ENCODE data around the gene GRM8.

Gene GRM8

DNA sequence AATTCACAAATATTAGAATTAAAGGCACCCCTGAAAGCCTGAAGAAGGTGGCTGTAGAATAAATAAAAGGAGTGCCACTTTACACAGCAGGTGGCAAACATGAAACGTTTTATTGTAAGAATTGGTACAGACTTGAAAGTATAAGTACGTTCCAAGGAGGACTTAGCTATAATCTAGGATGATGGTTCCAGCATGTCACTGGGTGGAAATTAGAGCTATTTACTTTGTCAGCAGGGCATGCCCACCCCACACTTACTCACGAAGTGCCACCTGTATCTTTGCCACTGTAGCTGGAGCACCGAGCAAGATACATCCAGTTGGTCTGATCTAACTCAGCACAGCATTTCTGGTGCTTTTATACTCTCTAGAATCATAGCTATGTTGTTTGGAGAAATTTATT, 97.8 kb downstream of the GRM8 start:
- DNase-seq, result no peak
- in situ Hi-C loops (cut with MboI; ENCODE audit: low pct_unique_long_range_greater_than_20kb, low sequenced_read_pairs), result no loop called here

DNA sequence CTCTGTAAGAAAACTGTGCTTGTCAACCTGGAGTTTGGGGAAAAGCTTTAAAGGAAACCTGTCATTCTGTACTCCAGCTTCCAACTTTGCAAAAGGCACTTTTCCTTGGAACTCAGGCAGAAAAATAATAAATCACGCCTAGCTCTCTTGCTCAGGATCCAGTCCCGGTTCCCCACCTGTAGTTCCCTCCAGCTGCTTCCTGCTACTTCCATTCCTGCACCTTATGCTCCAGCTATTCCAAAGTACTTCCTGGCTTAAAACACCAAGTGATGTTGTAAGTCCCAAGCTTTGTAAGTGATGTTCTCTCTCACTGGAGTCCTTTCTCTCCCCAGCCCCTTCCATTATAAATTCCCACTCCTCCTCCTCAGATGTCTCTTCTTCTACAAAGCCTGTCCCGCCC, 98.6 kb downstream of the GRM8 start:
- in situ Hi-C loops (cut with MboI; ENCODE audit: low pct_unique_long_range_greater_than_20kb, low sequenced_read_pairs), result no loop called here
- DNase-seq, result no peak

DNA sequence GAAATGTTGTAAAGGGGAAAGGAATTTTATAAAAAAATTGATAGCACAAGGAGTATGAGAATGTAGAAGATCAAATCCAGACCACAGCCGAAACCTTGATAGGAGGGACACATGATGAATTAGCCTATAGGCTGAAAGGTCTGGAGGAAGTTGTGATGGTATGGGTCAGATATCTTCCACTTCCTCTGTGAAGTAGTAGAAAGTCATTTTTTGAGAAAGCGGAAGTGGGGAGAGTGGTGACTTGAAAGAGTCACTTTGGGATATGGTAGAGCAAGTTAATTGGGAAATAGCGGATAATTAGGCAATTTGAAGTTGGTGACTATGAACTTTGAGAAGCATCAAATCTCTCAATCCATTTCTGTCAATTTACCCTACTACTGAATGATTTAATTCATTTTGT, 99.4 kb downstream of the GRM8 start:
- peak; percentile 45 for DNase-seq
- in situ Hi-C loops (cut with MboI; ENCODE audit: low pct_unique_long_range_greater_than_20kb, low sequenced_read_pairs), result no loop called here

DNA sequence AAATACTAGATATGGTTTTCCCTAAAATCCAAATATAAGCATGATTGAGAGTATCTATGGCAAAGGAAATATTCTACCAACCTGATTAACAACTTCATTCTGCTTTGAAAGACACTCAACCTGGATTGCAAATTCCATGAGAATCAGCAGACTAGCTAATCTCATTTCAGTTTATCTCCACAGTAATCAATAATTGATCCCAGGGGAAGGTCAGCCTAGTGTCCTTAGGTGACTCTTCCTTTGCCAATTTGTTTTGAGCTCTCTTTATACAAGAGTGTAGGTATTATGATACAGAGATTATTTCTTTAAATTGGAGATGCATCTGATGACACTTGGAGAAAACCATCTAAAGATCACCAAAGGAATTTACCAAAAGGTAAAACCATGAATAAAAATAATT, 100.3 kb downstream of the GRM8 start:
- no peak for DNase-seq
- in situ Hi-C loops (cut with MboI; ENCODE audit: low pct_unique_long_range_greater_than_20kb, low sequenced_read_pairs), result no loop called here

DNA sequence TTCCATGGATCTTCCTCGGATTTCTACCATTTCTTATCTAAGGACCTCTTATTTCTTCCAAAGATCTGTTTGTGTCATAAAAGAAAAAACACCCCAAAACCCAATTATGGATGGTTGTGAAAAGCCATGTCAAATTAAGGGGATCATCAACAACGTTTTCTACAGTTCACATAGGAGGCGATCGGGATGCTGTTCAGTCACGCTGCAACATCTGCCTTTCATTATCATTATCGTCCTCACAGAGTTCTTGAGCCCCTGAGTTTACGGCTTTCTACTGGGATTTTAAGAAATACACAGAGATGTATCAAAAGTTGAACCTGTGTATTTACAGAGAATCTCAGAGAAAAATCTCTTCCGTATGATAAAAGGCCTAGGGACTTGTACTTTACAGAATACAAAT, 101.4 kb downstream of the GRM8 start:
- in situ Hi-C loops (cut with MboI; ENCODE audit: low pct_unique_long_range_greater_than_20kb, low sequenced_read_pairs), result no loop called here
- DNase-seq, result no peak

DNA sequence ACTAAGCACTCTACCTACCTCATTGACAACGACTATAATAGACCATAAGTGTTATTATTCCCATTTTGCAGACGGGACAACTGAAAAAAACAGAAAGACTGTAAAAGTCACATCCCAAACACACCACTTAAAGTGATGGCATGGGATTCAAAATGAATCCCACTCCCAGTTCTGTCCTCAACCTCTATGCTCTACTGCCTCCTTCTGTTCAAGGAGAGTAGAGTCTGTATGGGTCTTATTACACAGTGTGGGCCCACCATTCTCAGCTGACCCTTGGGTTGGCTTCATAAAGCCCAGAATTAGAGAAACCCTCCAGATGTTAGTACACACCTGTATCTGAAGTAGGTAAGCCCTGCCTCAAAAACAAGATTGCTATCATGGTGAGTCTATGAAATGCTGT, 102.2 kb downstream of the GRM8 start:
- no peak for DNase-seq
- in situ Hi-C loops (cut with MboI; ENCODE audit: low pct_unique_long_range_greater_than_20kb, low sequenced_read_pairs), result no loop called here

DNA sequence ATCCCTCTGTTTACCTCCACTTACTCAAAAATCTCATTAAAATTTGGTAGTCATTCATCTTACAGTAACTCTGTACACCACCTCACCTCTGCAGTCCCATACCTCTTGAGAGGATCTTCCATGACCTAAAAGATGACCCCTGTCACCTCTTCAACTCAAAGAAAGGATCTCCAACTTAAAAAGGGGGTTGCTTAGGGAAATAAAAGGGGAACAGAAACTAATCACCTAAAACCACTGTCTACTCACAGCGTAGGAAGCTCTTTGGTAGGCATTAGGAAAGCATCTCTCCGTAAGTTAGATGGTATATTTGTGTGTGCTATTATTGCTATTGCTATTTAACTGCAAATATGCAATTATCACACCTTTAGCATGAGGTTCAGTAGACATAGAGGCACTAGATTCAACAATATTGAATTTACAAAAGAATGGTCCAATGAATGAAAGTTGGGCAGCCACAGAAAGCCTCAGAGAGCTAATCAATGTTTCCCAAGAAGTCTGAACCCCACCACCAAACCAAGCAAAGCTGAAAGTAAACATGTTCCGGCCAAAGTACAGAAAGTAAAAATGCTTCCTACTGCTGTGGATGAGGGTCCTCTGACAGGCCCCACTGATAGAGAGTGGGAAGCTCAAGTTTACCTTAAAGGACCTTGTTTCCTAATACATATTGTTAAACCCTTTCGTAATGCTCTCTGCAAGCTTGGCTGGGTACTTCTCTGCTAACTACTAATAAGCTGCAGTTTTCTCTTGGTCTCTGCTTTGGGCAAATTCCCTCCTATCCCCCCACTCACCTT, 105.8 kb downstream of the GRM8 start:
- in situ Hi-C loops (cut with MboI; ENCODE audit: low pct_unique_long_range_greater_than_20kb, low sequenced_read_pairs), result no loop called here
- DNase-seq, result no peak

DNA sequence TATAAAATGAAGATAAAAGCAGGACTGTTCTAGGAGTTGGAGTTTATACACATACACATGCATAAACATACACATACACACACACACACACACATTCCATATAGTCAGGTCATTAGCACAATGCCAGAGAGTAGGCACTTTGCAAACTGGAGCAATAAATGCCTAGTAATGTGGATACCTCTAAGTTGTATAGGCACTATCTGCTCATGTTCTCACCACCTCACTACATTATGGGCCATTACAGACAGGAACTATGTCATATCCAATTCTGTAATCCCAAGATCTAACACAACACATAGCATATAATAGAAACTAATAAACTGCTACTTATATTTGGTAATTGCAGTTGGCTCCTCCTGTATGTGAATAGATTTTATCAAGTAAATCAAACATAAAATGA, 115.6 kb downstream of the GRM8 start:
- in situ Hi-C loops (cut with MboI; ENCODE audit: low pct_unique_long_range_greater_than_20kb, low sequenced_read_pairs), result no loop called here
- no peak for DNase-seq

DNA sequence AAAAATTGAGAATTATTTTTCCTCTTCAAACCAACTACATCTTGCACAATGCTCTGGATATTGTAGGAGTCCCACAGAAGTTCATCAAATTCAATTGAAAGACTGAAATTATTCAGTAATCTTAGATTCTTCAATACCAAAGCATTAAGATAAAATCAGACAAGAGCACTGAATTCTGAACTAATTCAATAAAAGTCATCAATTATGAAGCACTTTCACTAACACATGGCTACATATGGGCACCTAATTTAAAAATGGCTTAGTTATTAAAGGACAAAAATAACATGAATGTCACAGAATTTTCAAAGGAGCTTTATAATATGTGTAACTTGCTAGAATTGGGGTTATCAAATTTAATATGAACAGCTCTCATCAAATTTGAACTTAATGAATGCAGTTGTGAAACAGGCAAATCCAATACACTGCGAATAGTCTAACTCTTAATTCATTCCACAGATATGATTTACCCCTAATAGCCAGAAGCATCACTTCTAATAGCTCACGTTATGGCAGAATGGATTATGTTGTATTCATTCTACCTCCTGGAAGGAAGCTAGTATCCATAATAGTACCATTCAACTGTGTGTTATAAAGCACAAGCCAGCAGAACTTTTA, 116.8 kb downstream of the GRM8 start:
- no peak for DNase-seq
- in situ Hi-C loops (cut with MboI; ENCODE audit: low pct_unique_long_range_greater_than_20kb, low sequenced_read_pairs), result no loop called here

DNA sequence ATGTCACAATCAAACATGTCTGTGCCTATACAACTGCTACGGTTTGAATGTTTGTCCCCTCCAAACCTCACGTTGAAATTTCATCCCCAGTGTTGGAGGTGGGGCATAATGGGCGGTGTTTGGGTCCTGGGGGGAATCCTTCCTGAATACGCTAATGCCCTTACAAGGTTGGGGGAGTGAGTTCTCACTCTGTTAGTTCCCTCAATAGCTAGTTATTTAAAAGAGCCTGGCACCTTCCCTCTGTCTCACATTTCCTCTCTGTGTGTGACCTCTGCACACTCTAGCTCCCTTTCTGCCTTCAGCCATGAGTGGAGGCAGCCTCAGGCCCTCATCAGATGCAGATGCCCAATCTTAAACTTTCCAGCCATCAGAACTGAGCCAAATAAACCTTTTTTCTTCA, 129.5 kb downstream of the GRM8 start:
- DNase-seq, result no peak
- in situ Hi-C loops (cut with MboI; ENCODE audit: low pct_unique_long_range_greater_than_20kb, low sequenced_read_pairs), result no loop called here

DNA sequence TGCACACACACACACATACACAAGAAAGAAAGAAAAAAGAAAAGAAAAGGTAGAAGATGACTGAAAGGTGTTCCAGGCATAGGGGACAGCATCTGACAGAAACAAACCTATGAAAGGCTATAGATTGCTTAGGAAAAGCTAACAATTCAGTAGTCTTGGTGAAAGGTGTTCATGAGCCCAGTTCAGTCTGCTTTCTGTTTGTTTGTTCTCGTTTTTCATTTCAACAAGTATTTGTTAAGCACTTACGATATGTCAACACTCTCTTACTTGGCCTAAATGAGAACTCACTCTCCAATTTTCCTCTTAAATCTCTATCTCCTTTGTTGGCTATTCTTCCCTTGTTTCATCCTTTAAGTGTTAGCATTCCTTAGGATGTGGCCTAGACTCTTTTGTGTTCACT, 133.2 kb downstream of the GRM8 start:
- in situ Hi-C loops (cut with MboI; ENCODE audit: low pct_unique_long_range_greater_than_20kb, low sequenced_read_pairs), result no loop called here
- no peak for DNase-seq

DNA sequence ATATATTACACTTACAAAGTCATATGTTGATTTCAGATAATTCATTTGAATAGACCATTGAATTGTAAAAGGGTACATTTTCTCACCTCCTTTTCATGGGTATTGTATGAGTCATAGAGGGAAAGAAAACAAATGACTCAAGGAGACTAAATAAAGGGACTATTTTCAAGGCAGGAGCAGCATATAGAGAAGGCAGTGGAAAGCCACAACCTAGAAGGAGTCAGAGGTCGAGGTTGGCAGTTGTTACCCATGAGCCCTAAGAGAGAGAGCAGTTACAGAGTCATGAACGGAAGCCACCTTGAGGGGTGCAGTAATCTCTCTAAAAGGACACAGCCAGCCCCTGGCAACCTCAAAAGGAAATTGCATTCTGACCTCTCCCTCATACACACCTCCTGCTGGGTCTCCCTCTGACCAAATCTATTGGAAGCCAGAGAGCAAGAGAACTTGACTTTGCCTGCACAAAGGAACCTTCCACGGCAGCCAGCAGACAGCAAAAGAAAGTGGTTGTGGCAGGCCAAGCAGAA, 137.9 kb downstream of the GRM8 start:
- peak; percentile 3 for DNase-seq
- in situ Hi-C loops (cut with MboI; ENCODE audit: low pct_unique_long_range_greater_than_20kb, low sequenced_read_pairs), result no loop called here

DNA sequence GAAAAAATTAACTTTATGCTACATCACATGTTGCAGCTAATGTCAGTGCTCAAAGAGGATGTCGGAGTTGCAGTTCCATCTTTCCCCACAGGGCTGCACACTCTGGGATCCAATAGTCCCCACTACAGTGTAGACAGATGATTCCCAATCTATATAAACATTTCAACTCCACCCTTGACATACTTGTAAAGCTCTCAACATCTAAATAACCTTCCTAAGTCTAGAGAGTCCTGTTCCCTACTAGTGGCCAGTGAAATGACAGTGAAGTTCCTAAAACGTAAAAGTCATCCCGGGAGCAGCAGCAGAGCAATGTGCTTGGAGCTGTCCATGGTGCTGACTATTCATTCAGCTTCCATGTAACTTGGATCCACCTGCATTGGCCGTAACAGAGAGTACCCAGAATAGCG, 145.1 kb downstream of the GRM8 start:
- peak; percentile 76 for DNase-seq
- in situ Hi-C loops (cut with MboI; ENCODE audit: low pct_unique_long_range_greater_than_20kb, low sequenced_read_pairs), result no loop called here

DNA sequence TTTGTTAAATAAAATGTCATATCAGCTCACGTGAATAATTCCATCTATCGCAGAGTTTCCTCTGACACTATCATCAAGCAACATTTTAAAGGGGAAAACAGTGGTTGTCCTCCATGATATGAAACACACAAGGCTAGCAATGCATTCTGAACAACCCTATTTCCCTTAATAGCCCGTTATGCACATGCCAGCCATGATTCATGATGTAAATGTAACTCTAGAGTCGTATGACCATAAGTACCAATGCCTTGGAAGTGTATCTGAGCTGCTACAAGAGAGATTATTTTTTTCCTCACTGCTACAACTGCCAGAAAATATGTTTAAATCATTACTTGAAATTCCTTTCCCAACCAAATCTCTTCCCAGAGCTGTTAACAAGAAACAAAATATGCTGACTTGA, 159.4 kb downstream of the GRM8 start:
- DNase-seq, result no peak
- in situ Hi-C loops (cut with MboI; ENCODE audit: low pct_unique_long_range_greater_than_20kb, low sequenced_read_pairs), result no loop called here

DNA sequence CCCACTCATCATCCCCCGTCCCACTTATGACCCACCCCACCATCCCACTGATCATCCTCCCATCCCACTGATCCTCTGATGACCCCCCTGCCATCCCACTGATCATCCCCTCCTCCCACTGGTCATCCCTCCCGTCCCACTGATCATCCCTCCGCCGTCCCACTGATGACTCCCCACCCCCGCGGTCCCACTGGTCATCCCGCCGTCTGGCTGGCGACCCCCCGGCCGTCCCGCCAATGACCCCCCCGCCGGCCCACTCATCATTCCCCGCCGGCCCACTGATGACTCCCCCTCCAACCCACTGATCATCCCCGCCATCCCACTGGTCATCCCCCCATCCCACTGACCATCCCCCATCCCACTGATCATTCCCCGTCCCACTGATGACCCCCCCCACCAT, 161.1 kb downstream of the GRM8 start:
- DNase-seq, result no peak
- in situ Hi-C loops (cut with MboI; ENCODE audit: low pct_unique_long_range_greater_than_20kb, low sequenced_read_pairs), result no loop called here

DNA sequence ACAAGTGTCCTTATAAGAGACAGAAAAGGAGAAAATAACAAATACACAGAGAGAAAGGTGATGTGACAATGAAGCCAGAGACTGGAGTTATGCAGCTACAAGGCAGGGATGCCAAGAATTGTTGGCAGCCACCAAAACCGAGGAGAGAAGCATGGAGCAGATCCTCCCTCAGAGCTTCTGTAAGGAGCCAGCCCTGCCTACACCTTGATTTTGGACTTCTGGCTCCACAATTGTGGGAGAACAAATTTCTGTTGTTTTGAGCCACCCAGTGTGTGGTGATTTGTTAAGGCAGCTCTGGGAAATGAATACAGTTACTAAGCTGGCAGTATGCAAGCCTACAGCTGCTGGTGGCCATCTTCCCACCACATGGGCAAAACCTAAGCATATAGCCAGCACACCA, 163.6 kb downstream of the GRM8 start:
- in situ Hi-C loops (cut with MboI; ENCODE audit: low pct_unique_long_range_greater_than_20kb, low sequenced_read_pairs), result no loop called here
- no peak for DNase-seq

DNA sequence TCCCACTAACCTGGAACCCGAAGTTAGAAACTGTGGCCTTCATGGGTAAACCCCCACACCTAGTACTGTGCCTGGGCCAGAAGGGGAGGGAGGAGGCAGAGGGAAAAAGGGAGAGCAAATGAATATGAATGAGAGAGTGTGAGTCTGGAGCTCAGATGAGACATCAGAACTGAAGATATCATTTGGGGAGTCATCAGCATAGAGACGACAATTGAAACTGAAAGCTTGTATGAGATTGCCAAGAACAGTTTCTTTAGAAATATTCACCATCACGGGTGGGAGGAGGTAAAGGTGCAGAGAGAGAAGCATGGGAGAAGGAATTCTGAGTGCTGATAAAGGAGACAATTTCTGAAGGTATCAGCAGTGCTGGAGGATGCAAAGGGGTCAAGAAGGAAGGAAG, 171.2 kb downstream of the GRM8 start:
- no peak for DNase-seq
- in situ Hi-C loops (cut with MboI; ENCODE audit: low pct_unique_long_range_greater_than_20kb, low sequenced_read_pairs), result no loop called here

DNA sequence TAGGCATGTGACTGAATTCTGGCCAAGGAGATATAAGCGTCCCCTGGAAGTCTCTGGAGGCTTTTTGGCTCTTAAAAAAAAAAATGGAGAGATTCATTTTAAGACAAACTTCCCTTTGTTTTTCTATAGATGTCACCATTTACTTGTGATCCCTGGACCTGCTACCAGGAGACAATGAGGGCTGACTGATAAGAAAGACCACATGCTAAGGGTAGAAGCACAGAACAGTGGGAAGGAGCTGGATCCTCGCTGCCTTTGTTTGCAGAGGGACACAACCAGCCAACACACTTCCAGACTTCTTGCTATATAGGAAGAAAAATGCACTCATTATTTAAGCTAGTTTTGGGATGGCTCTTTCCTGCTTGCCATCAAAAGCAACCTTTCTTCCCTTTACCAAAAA, 172.2 kb downstream of the GRM8 start:
- in situ Hi-C loops (cut with MboI; ENCODE audit: low pct_unique_long_range_greater_than_20kb, low sequenced_read_pairs), result no loop called here
- no peak for DNase-seq

DNA sequence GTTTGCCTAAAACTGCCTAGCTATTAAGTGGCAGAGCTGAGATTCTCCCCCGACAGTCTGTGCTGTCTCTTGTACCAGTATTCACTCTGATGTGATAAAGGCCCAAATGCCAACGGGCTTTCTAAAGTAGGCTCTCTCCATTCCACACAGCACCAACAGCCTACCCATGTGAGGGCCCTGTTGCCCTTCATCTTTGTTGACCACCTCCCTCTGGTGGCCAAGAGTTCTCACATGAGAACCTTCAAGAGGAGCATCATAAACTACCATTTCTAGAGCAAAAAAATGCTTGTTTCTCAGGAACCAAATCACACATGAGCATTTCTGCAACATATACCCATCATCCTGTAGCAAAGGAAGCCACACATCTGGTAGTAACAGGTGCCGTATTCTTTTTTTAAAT, 185.8 kb downstream of the GRM8 start:
- in situ Hi-C loops (cut with MboI; ENCODE audit: low pct_unique_long_range_greater_than_20kb, low sequenced_read_pairs), result no loop called here
- peak; percentile 1 for DNase-seq

DNA sequence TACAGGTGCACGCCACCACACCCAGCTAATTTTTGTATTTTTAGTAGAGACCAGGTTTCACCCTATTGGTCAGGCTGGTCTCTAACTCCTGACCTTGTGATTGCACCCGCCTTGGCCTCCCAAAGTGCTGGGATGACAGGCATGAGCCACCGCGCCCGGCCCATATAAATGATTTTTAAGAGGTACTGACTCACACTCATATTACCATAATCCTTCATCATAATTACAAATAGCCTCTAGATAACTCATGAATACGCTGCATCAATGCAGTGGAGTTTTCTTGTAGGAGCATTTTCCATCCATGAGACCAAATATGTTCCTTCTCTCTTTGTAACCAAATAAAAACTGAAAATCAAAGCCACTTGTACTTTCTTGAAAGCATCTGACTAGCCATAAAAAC, 193.3 kb downstream of the GRM8 start:
- in situ Hi-C loops (cut with MboI; ENCODE audit: low pct_unique_long_range_greater_than_20kb, low sequenced_read_pairs), result no loop called here
- no peak for DNase-seq

DNA sequence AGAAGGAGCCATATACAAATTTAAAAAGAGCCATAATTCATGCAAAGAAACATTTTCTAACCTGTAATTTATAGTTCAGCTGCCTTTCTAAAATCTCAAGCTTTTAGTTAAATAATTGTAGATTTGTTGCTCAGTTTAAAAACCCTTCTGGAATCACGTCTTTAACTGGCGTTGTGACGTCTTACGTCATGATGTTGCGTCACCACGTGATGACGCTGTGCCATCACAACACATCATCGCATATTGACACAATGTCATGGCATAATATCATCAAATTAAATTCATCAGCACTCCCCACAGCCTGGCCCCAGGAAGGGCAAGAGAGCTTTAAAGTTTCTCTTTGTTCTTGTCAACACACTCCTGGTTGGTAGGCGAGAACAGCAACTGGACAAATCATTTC, 194.8 kb downstream of the GRM8 start:
- no peak for DNase-seq
- in situ Hi-C loops (cut with MboI; ENCODE audit: low pct_unique_long_range_greater_than_20kb, low sequenced_read_pairs), result no loop called here

Measured in KBM-7 (cell line).